Lower leg skin (tissue), 4 donors: ENCODE results near the gene RIMS4. TPM values are rescaled to one million over a fixed set of nuclear protein-coding genes. Genes with fewer than 3 reads are reported as not detected.

Experiments used
- DNase-seq, 2 donors: peaks; one replicate each; pipeline ENCODE4 v3.0.0-alpha.2; 2019; ENCODE audit warnings: low spot score in 2 of 2
- H3K4me3 ChIP-seq: fragments of 200-600 bp; sonication (generic); 2 replicates; pipeline ENCODE4 v1.5.1; 2017; ENCODE audit warnings: mild to moderate bottlenecking, low read depth; ENCODE audit not compliant: poor library complexity, severe bottlenecking
- CTCF ChIP-seq, 3 donors: fragments of 450-650 bp; IDR thresholded peaks; one replicate each; pipeline ENCODE4 v1.5.1; 2016; ENCODE audit warnings: antibody characterized with exemption in 3 of 3, mild to moderate bottlenecking in 3 of 3, moderate library complexity in 2 of 3
- POLR2A ChIP-seq, 2 donors: fragments of 450-650 bp; IDR thresholded peaks; one replicate each; pipeline ENCODE4 v1.6.1; 2016 to 2017; ENCODE audit warnings: antibody characterized with exemption in 2 of 2, mild to moderate bottlenecking in 1 of 2, moderate library complexity in 1 of 2
- WGBS, 2 donors: methylation state at CpG; one replicate each; pipeline ENCODE4 v1.1.5; 2018; 5-methylcytosine and 5-hydroxymethylcytosine counted together
- intact Hi-C: fragments of 100-400 bp; cut with DNase I; formaldehyde crosslinking; loops from one replicate; pipeline ENCODE4 v1.15.0; 2023; ENCODE audit warnings: low total_unique reads
- total RNA-seq, 4 donors: library from RNA; depleted of rRNA; stranded (reverse); fragments of >200 nt; gene quantifications; one replicate each; pipeline ENCODE4 v1.1.0, GENCODE V29; 2016

RIMS4 gene
- total RNA-seq, 4 donors from 2014 or later: 0.12 to 0.91 (median 0.39) TPM; not detected in 1

DNA sequence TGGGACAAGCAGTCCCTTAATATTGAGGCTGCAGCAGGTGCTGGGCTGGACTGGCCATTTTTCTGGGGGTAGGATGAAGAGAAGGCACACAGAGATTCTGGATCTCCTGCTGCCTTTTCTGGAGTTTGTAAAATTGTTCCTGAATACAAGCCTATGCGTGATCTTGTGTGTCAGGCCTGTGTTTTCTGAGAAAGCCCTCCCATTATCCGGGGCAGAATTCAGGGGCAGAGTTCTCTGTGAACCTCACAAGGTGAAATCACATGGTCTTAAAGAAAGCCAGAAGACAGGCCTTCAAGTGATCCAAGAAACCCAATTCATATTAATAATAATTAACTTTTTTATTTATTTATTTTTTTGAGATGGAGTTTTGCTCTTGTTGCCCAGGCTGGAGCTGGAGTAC is 82.7 kb downstream of the RIMS4 start:
- no peak for DNase-seq
- 62 to 74% methylated on average over 2 of the region's 2 CpGs for WGBS, 2 donors
- intact Hi-C loops: no loop called here
- no peak for TF ChIP-seq CTCF (IDR thresholded peaks at IDR 0.05)
- TF ChIP-seq POLR2A (IDR thresholded peaks at IDR 0.05): no peak
- H3K4me3 ChIP-seq: no peak overlapping the region

DNA sequence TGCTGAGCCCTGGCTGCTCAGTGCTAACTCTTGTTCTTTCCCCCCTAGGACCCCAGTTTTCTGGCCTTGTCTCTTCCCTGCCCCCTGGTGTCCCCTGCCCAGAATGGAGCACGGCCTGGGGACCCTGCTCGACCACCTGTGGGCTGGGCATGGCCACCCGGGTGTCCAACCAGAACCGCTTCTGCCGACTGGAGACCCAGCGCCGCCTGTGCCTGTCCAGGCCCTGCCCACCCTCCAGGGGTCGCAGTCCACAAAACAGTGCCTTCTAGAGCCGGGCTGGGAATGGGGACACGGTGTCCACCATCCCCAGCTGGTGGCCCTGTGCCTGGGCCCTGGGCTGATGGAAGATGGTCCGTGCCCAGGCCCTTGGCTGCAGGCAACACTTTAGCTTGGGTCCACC is 83.3 kb downstream of the RIMS4 start:
- WGBS, 2 donors: 88 to 93% methylated on average over 10 to 11 of the region's 11 CpGs
- intact Hi-C loops: no loop called here
- TF ChIP-seq CTCF (IDR thresholded peaks at IDR 0.05) (no peak), POLR2A (IDR thresholded peaks at IDR 0.05) (no peak)
- no peak for DNase-seq
- no peak overlapping the region for H3K4me3 ChIP-seq

DNA sequence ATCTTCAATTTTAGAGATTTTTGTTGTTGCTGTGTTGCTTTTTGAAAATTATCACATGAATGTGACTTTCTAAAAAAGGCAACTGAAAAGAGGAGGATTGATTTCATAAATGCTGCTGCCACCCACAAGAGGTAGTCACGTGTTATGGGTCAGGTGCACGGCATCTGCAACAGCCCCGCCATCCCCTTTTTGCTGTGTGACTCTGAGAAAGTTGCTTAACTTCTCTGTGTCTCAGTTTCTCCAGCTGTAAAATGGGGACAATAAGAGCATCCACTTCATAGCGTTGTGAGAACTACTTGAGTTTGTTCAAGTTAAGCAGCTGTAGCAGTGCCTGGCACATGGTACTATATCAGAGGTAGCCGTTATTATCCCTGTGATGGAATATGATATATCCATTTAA is 84.5 kb downstream of the RIMS4 start:
- WGBS, 2 donors: 76 to 80% methylated on average over 5 of the region's 5 CpGs
- TF ChIP-seq CTCF (IDR thresholded peaks at IDR 0.05) (no peak), POLR2A (IDR thresholded peaks at IDR 0.05) (no peak)

GRCh38 chr20:44724423-44725091 is 85.8 kb downstream of the RIMS4 start:
- TF ChIP-seq POLR2A (IDR thresholded peaks at IDR 0.05) (no peak), CTCF (IDR thresholded peaks at IDR 0.05) (no peak)
- DNase-seq: no peak
- WGBS, 2 donors: 46 to 53% methylated on average over 16 to 25 of the region's 26 CpGs
- H3K4me3 ChIP-seq: no peak overlapping the region
- intact Hi-C loops: no loop called here

More for the DNA sequence above, 84.5 kb downstream of the RIMS4 start:
- intact Hi-C loops: no loop called here
- no peak overlapping the region for H3K4me3 ChIP-seq
- DNase-seq: no peak

DNA sequence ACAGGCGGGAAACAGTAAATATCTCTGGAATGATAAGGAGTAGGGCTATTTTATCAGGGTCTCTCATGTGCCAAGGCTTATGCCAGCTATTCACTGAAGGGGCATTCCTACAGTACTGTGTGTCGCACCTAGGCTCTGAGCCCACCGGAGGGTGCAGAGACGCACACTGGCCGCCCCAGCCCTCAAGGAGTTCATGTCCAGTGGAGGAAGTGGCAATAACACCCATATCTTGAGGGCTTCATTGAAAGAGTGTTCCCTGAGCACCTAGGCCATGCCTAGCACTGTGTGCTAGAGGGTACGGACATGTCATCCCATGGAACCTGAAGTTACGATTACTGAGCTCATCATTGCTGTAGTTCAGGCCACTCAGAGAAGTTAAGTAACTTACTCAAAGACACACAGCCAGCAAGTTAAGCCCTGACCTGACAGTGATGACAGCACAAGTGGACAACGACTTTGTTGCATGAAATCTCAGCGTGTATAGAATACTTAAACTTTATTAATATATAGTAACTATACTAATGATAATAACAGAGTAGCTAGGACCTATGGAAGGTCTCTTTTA is 86.5 kb downstream of the RIMS4 start:
- intact Hi-C loops: no loop called here
- TF ChIP-seq POLR2A (IDR thresholded peaks at IDR 0.05) (no peak), CTCF (IDR thresholded peaks at IDR 0.05) (no peak)
- WGBS, 2 donors: 91 to 92% methylated on average over 9 of the region's 9 CpGs
- DNase-seq: no peak
- H3K4me3 ChIP-seq: no peak overlapping the region

GRCh38 chr20:44723391-44723790 is 87.0 kb downstream of the RIMS4 start:
- DNase-seq: no peak
- WGBS, 2 donors: 65 to 71% methylated on average over 7 of the region's 7 CpGs
- intact Hi-C loops: no loop called here
- H3K4me3 ChIP-seq: no peak overlapping the region
- TF ChIP-seq CTCF (IDR thresholded peaks at IDR 0.05) (no peak), POLR2A (IDR thresholded peaks at IDR 0.05) (no peak)
